ENCODE measurements around the gene ZNF124.

DNA sequence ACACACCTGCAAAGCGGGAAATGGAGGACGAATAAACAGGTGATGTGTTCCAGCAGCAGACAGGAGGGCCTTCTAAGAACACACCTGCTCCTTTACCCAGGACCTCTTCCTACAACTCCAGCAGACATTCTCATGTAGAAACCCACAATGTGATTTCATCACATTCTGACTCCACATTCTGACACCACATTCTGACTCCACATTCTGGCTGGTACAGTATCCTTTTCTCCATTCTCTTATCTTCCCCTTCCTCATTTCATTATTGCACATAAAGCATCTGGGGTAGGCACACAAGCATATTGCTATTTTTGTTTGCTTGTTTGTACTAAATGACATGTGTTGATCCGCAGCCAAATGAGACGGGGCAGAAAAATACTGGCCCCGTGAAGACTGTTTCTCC, 3.6 kb upstream of the ZNF124 start:
- no peak for TF ChIP-seq CTCF (IDR thresholded peaks at IDR 0.05; ENCODE audit: insufficient read depth, low read length, poor library complexity, severe bottlenecking)
- no peak for TF ChIP-seq EZH2phosphoT487 (conservative IDR thresholded peaks at IDR 0.05; ENCODE audit: low read length)
